K562 (cell line): ENCODE measurements around the gene WTAP. TPM values are rescaled to one million over a fixed set of nuclear protein-coding genes. Genes with fewer than 3 reads are reported as not detected.

ENCODE experiments used
- ASH1L ChIP-seq: fragments of 450-650 bp; IDR thresholded peaks from 2 replicates; pipeline ENCODE4 v1.6.1; 2018; ENCODE audit warnings: borderline replicate concordance, mild to moderate bottlenecking, low read depth; ENCODE audit not compliant: partially characterized antibody
- BCOR ChIP-seq: fragments of 450-650 bp; IDR thresholded peaks from 2 replicates; pipeline ENCODE4 v1.6.1; 2016
- GATAD2A ChIP-seq: fragments of 450-650 bp; IDR thresholded peaks from 2 replicates; pipeline ENCODE4 v1.6.1; 2017
- LCOR ChIP-seq: sonication (generic); formaldehyde crosslinking; IDR thresholded peaks from 2 replicates; pipeline ENCODE4 v1.8.0; 2022; ENCODE audit warnings: mild to moderate bottlenecking, missing genetic modification reagents
- NCOA6 ChIP-seq: fragments of 450-650 bp; IDR thresholded peaks from 2 replicates; pipeline ENCODE4 v1.6.1; 2017; ENCODE audit warnings: mild to moderate bottlenecking
- PCBP1 ChIP-seq: fragments of 200-400 bp; formaldehyde crosslinking; IDR thresholded peaks from 2 replicates; pipeline ENCODE4 v1.6.1; 2018; ENCODE audit warnings: mild to moderate bottlenecking, low read depth, low read length; ENCODE audit not compliant: poor library complexity, severe bottlenecking
- PTBP1 ChIP-seq: fragments of 200-400 bp; formaldehyde crosslinking; IDR thresholded peaks from 2 replicates; pipeline ENCODE4 v1.6.1; 2017; ENCODE audit warnings: low read depth, low read length
- SAFB ChIP-seq: fragments of 200-400 bp; formaldehyde crosslinking; IDR thresholded peaks from 2 replicates; pipeline ENCODE4 v1.6.1; 2017; ENCODE audit warnings: low read depth, low read length, borderline replicate concordance
- SIN3A ChIP-seq, 2 experiments: fragments of 150-350 bp in 1 of 2; IDR thresholded peaks; 2 replicates each; pipeline ENCODE4 v1.6.1; 2011 to 2016; ENCODE audit warnings: borderline replicate concordance in 2 of 2, low read depth in 2 of 2, low read length in 2 of 2, mild to moderate bottlenecking in 2 of 2, moderate library complexity in 2 of 2; ENCODE audit not compliant: control insufficient read depth in 1 of 2
- SP2 ChIP-seq: IDR thresholded peaks from 2 replicates; pipeline ENCODE4 v1.6.1; 2011; ENCODE audit warnings: mild to moderate bottlenecking, low read depth, low read length, moderate library complexity; ENCODE audit not compliant: poor library complexity, severe bottlenecking; ENCODE audit errors: extremely low read depth
- TAF7 ChIP-seq: fragments of 450-650 bp; IDR thresholded peaks from 2 replicates; pipeline ENCODE4 v1.6.1; 2016; ENCODE audit warnings: missing genetic modification characterization, missing compliant biosample characterization
- TARDBP ChIP-seq: fragments of 450-650 bp; IDR thresholded peaks from 2 replicates; pipeline ENCODE4 v1.6.1; 2016
- TRIM24 ChIP-seq, 2 experiments: fragments of 450-650 bp; IDR thresholded peaks; 2 replicates each; pipeline ENCODE4 v1.6.1; 2016
- ZNF133 ChIP-seq: fragments of 250-450 bp; sonication (Bioruptor Pico); IDR thresholded peaks from 2 replicates; pipeline ENCODE4 v1.4.0; 2020; ENCODE audit warnings: mild to moderate bottlenecking
- ZNF3 ChIP-seq: fragments of 250-450 bp; sonication (Bioruptor Pico); IDR thresholded peaks from 2 replicates; pipeline ENCODE4 v1.5.0; 2021; ENCODE audit warnings: mild to moderate bottlenecking, moderate library complexity
- polyA plus RNA-seq, 8 experiments: library from polyadenylated mRNA; depleted of rRNA in 4 of 8; stranded (reverse) in 5 of 8; unstranded in 3 of 8; fragments of >200 nt; fragmentation: Nextera tagmentation in 2 of 8; fragmentation: Illumina TruSeq in 1 of 8; extraction: Ambion mirVana in 2 of 8; extraction: Trizol in 1 of 8; gene quantifications; 2 replicates each; pipeline versions ENCODE4 v1.2.1 to v1.2.3, GENCODE V29; 2011 to 2014; ENCODE audit warnings: inconsistent platforms in 1 of 8, missing spikeins in 1 of 8
- total RNA-seq, 7 experiments: library from RNA; depleted of rRNA in 6 of 7; stranded (reverse); fragments of >200 nt in 6 of 7; fragmentation: Illumina TruSeq in 2 of 7; extraction: Trizol in 2 of 7; gene quantifications; 2 replicates each; pipeline versions ENCODE4 v1.2.1 to v1.2.3, GENCODE V29; 2011 to 2021; ENCODE audit warnings: low replicate concordance in 1 of 7
- TF ChIP-seq, protein P1 (sequence below): sonication (generic); formaldehyde crosslinking; IDR thresholded peaks from 2 replicates; pipeline ENCODE4 v1.8.0; 2023; ENCODE audit warnings: mild to moderate bottlenecking, missing genetic modification reagents
- TF ChIP-seq, protein P2 (sequence below): sonication (generic); formaldehyde crosslinking; IDR thresholded peaks from 2 replicates; pipeline ENCODE4 v1.4.0; 2020; ENCODE audit warnings: mild to moderate bottlenecking, missing genetic modification reagents
- TF ChIP-seq, protein P3 (sequence below): fragments of 450-650 bp; formaldehyde crosslinking; IDR thresholded peaks from 2 replicates; pipeline ENCODE4 v1.4.0; 2022; ENCODE audit warnings: missing genetic modification characterization
- TF ChIP-seq, protein P4 (sequence below), 2 experiments: fragments of 450-650 bp; conservative IDR thresholded peaks; 2 replicates each; pipeline ENCODE4 v1.6.1; 2017; ENCODE audit warnings: mild to moderate bottlenecking in 2 of 2, moderate library complexity in 2 of 2

The WTAP gene
- total and polyA plus RNA-seq, 9 of the 15 experiments (the other 6 are each of a cell fraction or from before 2014, with no cell fraction given) = 52.4 to 156 (median 110) TPM

DNA sequence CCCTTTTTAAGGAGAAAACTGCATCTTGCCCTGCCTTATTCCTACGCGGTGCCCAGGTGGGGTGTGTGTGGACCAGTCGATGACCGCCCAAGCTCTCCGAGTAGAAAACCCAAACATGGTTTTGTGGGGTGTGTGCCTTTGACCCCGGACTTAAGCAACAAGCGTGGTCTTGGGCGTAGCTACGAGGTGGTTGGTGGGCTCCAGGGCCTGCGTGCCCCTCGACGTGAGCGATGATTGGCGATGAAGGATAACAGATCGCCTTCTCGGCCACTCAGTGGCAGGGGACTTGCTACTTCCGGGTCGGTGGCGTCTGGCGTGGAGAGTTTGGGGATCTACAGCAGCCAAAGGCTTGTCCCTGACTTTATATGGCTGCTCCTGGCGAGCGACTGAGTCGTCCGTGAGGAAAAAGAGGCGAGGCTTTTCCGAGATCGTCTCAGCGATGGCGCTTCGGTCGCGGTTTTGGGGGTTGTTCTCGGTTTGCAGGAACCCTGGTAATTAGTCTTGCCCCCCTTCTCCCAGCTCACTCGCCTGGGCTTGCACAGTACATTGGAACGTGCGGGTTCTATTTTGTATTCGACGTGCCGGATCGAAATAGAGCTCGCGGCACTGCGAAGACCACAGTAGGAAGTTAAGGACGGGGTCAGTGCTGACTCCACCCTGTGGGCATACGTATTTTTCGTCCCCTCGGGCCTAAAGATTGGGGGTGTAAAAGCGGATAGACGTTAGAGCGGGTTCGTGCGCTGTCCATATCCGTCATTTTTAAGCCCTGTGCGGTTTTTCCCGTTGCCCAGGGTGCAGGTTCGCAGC, 63.0 kb downstream of the WTAP start, which contains the start of gene MRPL18 (continued):
- TF ChIP-seq, protein P1, sequence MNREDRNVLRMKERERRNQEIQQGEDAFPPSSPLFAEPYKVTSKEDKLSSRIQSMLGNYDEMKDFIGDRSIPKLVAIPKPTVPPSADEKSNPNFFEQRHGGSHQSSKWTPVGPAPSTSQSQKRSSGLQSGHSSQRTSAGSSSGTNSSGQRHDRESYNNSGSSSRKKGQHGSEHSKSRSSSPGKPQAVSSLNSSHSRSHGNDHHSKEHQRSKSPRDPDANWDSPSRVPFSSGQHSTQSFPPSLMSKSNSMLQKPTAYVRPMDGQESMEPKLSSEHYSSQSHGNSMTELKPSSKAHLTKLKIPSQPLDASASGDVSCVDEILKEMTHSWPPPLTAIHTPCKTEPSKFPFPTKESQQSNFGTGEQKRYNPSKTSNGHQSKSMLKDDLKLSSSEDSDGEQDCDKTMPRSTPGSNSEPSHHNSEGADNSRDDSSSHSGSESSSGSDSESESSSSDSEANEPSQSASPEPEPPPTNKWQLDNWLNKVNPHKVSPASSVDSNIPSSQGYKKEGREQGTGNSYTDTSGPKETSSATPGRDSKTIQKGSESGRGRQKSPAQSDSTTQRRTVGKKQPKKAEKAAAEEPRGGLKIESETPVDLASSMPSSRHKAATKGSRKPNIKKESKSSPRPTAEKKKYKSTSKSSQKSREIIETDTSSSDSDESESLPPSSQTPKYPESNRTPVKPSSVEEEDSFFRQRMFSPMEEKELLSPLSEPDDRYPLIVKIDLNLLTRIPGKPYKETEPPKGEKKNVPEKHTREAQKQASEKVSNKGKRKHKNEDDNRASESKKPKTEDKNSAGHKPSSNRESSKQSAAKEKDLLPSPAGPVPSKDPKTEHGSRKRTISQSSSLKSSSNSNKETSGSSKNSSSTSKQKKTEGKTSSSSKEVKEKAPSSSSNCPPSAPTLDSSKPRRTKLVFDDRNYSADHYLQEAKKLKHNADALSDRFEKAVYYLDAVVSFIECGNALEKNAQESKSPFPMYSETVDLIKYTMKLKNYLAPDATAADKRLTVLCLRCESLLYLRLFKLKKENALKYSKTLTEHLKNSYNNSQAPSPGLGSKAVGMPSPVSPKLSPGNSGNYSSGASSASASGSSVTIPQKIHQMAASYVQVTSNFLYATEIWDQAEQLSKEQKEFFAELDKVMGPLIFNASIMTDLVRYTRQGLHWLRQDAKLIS (CRISPR knock-in tag) = peak; percentile 23; the same call in 1 of the 2 replicates
- TF ChIP-seq SP2 (peak; percentile 86), ZNF3 (CRISPR knock-in tag) (no peak), SAFB (no peak; the same call in 1 of the 2 replicates), BCOR (0 out of 2 replicates have a peak, but pooled peaks have one; percentile 18), LCOR (CRISPR knock-in tag) (peak; percentile 43), TAF7 (0 out of 2 replicates have a peak, but pooled peaks have one; percentile 24), ZNF133 (CRISPR knock-in tag) (no peak), NCOA6 (peak; percentile 71), ASH1L (peak; percentile 97), GATAD2A (no peak), PCBP1 (no peak), TRIM24 (IDR thresholded peaks at IDR 0.05) (peak in 1 of 2 experiments; percentile 28; a peak in 1 of 4 replicates), TARDBP (peak; percentile 33; the same call in 1 of the 2 replicates), SIN3A (IDR thresholded peaks at IDR 0.05; ENCODE audit: borderline replicate concordance in 2 of 2, control insufficient read depth in 1 of 2, low read depth in 2 of 2, low read length in 2 of 2) (peak; percentile 69 to 89; a peak in 3 of 4 replicates), PTBP1 (no peak)
- TF ChIP-seq, protein P2, sequence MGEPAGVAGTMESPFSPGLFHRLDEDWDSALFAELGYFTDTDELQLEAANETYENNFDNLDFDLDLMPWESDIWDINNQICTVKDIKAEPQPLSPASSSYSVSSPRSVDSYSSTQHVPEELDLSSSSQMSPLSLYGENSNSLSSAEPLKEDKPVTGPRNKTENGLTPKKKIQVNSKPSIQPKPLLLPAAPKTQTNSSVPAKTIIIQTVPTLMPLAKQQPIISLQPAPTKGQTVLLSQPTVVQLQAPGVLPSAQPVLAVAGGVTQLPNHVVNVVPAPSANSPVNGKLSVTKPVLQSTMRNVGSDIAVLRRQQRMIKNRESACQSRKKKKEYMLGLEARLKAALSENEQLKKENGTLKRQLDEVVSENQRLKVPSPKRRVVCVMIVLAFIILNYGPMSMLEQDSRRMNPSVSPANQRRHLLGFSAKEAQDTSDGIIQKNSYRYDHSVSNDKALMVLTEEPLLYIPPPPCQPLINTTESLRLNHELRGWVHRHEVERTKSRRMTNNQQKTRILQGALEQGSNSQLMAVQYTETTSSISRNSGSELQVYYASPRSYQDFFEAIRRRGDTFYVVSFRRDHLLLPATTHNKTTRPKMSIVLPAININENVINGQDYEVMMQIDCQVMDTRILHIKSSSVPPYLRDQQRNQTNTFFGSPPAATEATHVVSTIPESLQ = 0 out of 2 replicates have a peak, but pooled peaks have one; percentile 76
- TF ChIP-seq, protein P3, sequence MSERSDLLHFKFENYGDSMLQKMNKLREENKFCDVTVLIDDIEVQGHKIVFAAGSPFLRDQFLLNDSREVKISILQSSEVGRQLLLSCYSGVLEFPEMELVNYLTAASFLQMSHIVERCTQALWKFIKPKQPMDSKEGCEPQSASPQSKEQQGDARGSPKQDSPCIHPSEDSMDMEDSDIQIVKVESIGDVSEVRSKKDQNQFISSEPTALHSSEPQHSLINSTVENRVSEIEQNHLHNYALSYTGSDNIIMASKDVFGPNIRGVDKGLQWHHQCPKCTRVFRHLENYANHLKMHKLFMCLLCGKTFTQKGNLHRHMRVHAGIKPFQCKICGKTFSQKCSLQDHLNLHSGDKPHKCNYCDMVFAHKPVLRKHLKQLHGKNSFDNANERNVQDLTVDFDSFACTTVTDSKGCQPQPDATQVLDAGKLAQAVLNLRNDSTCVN = no peak
- TF ChIP-seq, protein P4, sequence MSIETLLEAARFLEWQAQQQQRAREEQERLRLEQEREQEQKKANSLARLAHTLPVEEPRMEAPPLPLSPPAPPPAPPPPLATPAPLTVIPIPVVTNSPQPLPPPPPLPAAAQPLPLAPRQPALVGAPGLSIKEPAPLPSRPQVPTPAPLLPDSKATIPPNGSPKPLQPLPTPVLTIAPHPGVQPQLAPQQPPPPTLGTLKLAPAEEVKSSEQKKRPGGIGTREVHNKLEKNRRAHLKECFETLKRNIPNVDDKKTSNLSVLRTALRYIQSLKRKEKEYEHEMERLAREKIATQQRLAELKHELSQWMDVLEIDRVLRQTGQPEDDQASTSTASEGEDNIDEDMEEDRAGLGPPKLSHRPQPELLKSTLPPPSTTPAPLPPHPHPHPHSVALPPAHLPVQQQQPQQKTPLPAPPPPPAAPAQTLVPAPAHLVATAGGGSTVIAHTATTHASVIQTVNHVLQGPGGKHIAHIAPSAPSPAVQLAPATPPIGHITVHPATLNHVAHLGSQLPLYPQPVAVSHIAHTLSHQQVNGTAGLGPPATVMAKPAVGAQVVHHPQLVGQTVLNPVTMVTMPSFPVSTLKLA (conservative IDR thresholded peaks at IDR 0.05) = peak; percentile 93 to 96
